SK-MEL-5 (cell line): ENCODE measurements around the gene AZIN2. TPM values are rescaled to one million over a fixed set of nuclear protein-coding genes. Genes with fewer than 3 reads are reported as not detected.

ENCODE experiments used
- DNase-seq: peaks from one replicate; pipeline ENCODE4 v3.0.0-alpha.2; 2016; ENCODE audit warnings: low read depth, low spot score
- in situ Hi-C: cut with HindIII; loops from 2 replicates; pipeline ENCODE4 v1.10.0; 2016; ENCODE audit warnings: low sequenced_read_pairs, high pct_unique_total_duplicates, low pct_unique_long_range_greater_than_20kb
- total RNA-seq: library from RNA; depleted of rRNA; stranded (reverse); fragments of >200 nt; shearing (Covaris generic); gene quantifications from 2 replicates; pipeline ENCODE4 v1.2.3, GENCODE V29; 2014; rRNA removed

AZIN2 gene
- total RNA-seq, 1 experiment from 2014 or later: 8.2 TPM

DNA sequence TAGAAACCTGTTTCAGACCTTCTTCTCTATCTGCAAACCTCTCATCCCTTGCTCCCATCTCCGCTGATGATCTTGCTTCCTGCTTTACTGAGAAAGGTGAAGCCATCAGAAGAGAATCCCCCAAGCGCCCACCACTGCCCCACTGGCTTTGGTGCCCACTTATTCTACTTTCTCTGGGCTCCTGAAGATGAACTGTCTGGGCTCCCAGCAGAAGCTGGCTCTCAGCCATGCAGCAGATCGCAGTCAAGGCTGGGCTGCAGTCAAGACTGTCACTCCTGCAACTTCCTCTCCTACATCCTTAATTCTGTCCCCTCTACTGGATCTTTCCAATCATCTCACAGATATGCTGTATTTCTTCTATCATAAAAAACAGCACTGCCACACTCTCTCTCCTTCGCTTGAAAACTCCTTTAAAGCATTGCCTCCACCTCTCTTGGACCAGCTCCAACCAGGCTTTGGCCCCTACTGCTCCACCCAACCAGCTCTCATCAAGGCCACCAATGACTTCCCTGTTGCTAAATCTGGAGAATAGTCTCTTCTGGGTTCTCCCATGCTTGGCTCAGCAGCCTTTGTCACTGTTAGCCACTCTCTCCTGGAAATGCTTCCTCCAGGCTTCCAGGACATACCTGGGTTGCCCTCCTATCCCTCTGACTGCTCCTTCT is 75.1 kb downstream of the AZIN2 start:
- no peak for DNase-seq
- in situ Hi-C loops: no loop called here

DNA sequence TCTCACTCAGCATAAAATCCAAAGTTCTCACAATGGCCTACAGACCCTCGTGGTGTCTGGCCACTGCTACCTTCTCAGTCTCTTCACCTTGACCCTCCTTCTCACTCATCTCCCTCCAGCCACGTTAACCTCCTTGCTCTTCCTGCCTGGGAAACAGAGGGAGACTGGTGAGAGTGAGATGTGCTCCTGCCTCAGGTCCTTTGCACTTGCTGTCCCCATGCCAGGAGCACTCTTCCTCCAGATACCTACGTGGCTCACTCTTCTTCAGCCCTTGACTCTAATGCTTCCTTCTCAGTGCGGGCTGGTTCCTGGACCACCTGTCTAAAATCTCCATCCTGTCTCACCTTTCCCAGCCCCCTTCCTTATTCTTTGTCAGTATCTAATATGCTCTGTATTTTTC is 76.2 kb downstream of the AZIN2 start:
- in situ Hi-C loops: no loop called here
- no peak for DNase-seq

DNA sequence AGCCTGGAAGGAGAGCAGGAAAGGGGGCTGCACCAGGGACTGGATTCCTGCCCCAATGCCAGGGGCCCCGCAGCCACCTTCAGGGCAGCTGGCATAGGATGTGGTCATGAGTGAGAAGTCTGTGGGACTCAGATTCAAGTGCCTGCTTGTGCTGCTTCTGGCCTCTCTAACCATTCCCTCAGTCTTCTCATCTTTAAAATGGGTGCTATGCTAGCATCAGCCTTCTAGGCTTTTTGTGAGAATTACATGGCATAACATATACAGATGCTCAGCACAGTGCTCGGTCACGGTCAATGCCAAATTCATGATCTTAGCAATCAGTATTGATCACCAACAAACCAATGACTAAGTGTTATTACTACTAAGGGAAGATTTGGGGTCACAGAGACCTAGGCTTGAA is 77.4 kb downstream of the AZIN2 start:
- in situ Hi-C loops: no loop called here

DNA sequence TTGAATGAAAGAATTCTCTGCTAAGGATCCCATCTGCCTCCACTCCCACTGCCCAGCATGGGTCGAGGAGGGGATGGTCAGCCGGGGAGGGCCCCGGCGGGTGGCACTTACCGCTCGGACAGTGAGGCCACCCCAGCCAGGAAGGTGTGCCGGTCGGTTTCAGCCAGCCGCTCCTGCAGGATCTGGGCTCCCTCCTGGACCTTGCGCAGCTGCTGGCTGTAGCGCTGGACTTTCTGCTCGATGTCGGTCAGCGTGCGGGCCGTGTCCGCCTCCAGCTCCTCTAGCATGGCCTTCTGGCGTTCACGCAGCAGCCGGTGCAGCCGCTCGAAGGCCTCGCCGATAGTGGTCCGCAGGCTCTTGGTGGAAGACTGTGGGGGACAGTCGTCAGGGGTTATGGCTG is 78.6 kb downstream of the AZIN2 start:
- DNase-seq: no peak
- in situ Hi-C loops: no loop called here

More for the DNA sequence above, 77.4 kb downstream of the AZIN2 start:
- no peak for DNase-seq

DNA sequence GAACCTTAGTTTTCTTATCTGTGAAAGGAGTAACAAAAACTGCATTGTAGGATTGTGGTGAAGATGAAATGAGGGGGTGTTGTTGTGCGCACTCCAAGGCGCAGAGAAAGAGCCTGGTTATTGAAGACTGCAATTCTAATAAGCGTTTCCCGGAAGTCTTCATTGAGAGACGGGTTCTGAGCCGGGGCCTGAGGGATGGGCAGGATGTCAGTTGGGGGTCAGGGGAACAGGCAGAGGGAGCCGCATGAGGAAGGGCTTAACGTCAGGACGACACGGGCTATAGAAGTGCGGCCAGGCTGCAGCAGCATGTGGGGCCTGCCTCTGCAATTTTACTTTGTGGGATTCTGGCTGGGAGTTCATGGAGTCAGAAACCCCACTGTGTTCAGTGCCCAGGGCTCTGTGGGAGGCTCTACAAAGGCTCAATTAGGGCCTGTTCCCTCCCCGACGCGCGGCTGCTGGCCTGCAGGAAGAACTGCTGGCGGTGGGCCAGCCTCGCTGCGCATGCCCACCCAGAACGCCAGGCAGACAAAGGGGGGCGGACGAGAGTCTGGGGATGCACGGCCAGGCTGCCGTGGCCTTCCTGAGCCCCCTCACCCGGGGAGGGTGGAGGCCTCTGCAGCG is 80.2 kb downstream of the AZIN2 start:
- in situ Hi-C loops: no loop called here
- DNase-seq: peak; percentile 96

DNA sequence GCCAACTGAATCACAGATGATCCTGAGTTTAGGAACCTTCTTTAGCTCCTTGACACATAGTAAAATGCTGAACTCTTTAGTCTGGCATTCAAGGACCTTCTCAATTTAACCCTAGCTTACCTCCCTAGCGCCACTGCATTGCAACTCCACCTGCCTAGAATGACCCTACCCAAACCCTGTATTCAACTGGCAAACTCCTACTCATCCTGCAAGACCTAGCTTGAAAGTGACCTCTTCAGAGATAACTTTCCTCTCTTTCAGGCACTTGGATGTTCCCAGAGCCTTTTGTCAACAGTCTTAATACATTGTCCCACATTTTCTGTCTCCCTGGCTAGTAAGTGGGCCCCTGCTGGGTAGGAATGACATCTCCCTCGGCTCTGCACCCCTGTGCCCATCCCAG is 81.2 kb downstream of the AZIN2 start:
- in situ Hi-C loops: no loop called here
- DNase-seq: no peak

DNA sequence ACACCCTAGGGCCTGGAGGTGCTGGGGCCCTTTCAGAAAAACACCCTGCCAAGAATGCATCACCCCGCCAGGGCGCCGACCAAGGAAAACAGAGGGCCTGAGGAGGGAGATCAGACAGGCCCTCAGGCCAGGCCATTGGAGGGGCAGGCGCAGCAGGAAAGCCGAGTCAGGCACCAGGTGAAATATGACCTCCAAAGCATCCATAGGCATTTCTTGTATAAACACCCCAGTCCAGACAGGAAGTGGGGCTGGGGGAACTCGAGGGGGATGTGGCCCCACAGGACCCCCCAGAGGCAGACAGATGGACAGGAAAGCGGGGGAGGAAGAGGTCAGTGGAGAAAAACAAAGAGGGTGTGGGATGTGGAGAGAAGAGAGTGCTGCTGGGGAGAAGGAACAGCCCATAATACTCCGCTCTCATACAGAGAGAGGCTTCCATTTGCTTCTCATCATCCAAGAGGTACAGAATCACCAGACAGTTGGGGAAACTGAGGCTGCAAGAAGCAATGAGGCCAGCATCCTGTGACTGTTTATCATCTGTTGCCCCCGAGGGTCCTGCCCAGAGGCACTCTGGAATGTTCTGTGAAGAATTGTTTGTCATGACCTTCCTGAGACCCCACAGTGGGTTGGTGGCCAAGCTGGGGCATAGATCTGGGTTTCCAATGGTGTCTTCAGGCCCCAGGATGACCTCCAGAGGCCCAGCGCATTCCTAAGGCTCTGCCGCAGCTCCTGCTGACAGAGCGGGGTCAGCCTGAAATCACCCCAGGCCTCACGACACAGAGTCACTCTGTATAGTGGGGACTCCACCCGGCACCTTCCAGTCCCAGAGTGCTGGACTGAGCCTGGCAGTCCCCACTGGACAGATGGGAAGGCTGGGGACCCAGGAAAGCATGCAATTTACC is 82.9 kb downstream of the AZIN2 start:
- in situ Hi-C loops: no loop called here

DNA sequence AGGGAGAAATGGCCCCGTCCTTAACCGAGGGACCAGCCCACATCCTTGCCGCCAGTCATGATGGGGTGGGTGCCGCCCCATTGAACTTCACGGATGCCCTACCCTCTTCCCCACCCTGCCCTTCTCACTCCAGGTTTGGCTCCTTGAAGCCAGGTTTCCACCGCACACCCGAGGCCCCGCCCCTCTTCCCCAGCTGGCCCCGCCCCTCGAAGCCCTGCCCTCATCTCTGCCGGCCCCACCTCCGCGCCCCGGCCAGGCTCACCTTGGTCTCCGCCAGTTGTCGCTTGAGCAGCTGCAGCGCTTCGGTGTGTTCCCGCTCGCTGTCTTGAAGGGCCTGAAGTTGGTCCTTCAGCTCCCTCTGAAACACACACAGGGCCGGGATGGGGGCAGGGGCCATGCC is 84.3 kb downstream of the AZIN2 start:
- no peak for DNase-seq
- in situ Hi-C loops: no loop called here

More for the DNA sequence above, 82.9 kb downstream of the AZIN2 start:
- DNase-seq: no peak

DNA sequence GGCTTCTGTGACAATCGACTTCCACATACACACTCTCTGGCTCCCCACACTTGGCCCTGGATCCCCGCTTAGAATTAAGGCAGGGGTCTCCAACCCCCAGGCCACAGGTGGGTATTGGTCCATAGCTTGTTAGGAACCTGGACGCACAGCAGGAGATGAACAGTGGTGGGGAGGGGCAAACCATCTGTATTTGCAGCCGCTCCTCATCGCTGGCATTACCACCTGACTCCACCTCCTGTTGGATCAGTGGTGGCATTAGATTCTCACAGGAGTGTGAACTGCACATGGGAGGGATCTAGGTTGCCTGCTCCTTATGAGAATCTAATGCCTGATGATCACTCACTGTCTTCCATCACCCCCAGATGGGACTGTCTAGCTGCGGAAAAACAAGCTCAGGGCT is 84.9 kb downstream of the AZIN2 start:
- no peak for DNase-seq
- in situ Hi-C loops: no loop called here

DNA sequence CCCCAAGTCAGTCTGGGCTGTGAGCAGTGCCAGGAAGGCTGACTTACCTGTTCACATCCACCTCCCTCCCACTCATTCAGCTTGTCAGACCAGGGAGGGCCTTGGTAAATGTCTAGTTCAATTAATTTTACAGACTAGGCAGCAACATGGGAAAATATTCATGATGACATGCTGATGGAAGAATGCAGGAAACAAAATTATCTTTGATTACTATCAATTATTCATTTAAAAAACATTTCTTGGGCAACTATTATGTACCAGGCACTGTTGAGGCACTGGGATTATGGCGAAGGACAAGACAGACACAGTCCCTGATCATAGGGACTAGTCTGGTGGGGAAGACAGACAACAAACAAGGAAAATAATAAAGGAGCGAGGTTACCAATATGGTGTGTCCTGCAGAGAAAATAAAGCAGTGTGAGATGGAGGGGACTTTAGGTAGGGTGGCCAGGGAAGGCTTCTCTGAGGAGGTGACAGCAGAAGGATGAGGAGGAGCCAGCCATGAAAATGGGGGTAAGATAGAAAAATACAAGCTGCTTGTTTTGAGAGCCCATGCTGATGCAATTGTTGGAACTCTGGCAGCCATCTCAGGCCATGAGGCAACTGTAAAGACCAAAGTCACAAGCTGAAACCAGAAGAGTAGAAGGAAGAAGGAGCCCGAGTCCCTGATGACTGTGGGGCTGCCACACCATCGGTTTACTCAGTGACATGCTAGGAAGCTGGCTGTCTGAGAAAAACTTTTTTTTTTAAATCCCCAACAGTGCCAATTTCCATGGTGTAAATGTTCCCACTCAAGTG is 86.9 kb downstream of the AZIN2 start:
- DNase-seq: no peak
- in situ Hi-C loops: no loop called here

DNA sequence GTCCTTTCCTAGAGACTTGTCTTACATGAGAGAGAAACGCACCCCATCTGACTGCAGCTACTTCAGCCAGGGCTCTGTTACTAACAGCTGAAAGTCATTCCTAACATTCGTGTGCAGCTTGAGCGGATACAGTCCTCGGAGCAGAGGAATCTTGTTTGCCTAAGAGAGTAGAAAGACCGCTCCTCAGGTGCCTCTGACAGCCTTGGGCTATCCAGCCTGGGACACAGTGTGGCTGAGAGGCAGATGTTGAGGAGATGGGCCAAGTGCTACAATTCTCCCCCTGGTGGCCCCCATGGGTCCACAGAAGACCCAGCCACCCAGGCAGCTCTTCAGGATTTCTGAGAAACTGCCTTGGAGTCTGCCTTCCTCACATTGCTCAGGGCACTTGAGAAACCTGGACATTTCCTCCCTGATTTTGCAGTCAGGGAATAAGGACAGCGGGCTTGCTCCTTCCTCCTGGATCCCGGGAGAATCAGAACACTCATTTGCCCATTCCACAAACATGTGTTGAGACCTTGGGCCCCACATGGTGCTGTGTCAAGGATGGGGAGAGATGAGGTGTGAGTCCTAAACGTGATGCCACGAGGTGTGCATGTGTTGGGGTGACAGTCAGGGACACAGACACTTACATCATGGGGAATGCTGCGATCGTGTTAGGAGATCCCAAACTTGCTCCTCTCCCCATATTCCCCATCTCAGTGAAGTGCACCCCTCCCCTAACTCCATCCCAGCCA is 87.8 kb downstream of the AZIN2 start:
- in situ Hi-C loops: no loop called here

DNA sequence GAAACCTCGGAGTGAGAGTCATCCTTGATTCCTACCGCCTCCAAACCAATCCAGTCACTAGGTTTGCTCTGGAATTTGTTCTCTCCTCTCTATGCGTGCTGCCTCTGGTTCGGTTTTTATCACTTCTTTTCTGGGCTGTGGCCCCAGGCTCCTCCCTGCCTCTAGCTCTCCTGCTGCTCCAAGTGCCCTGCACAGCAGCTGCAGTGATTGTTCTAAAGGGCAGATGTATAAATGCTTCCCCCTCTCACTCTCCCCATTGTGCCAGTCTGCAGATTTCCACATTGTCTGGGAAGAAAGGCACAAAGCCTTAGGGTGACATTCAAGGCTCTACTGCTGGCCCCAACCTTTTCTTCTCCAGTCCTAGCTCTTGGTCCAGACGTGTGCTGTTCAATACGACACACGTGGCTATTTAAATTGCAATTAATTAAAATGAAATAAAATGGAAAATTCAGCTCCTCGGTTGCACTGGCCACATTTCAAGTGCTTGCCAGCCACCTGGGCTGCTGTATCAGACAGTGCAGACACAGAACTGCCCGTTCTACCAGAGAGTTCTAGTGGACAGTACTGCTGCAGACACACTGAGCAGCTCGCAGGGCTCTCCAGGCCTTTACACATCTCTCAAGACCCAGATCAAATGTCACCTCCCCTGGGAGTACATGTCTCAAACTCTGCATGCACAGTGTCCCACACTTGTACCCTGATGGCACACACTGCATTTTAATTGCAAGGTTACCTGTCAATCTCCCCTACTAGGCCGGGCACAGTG is 88.5 kb downstream of the AZIN2 start:
- DNase-seq: no peak
- in situ Hi-C loops: no loop called here

More for the DNA sequence above, 87.8 kb downstream of the AZIN2 start:
- DNase-seq: no peak

Other genes with a start within 250 kb of the AZIN2 start
- gene FNDC5, start 210.2 kb upstream of the AZIN2 start, total RNA-seq: 0.42 TPM in 1 of 2 replicates, not detected in the other
- not detected in 2 replicates for gene HPCA, start 194.7 kb upstream of the AZIN2 start, total RNA-seq
- 34.9 and 41.6 TPM in 2 replicates for gene TMEM54, start 179.8 kb upstream of the AZIN2 start, total RNA-seq
- gene RNF19B, start 116.3 kb upstream of the AZIN2 start, total RNA-seq: 30.8 and 32.0 TPM in 2 replicates
- gene AK2, start 44.3 kb upstream of the AZIN2 start, total RNA-seq: 327 and 348 TPM in 2 replicates
- 13.5 and 14.4 TPM in 2 replicates for gene TRIM62, start 100.9 kb downstream of the AZIN2 start, total RNA-seq
- gene ZNF362, start 175.3 kb downstream of the AZIN2 start, total RNA-seq: 12.4 and 17.8 TPM in 2 replicates
- not detected in 2 replicates for gene A3GALT2, start 239.9 kb downstream of the AZIN2 start, total RNA-seq